ENCODE results near the gene CCDC102A.

DNA sequence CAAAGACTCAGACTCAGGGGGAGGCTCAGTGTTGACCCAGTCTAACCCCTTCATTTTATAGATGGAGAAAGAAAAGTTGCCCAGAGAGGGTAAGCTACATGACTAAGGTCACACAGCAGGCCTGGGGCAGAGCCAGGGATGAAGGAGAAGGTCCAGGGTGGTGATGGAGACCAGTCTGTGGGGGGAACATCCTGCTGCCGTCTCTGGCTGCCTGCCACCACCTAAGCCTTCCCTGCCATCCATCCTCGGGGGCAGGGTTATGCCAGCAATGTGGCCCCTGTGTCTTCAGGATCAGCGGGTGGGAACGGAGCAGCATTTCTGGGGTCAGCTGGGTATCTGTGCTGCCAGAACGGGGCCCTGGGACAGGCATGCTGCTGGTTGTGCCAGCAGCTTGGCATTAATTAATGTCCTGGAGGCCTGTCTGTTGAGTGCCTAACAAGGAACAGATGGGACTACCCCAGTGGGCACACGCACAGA is 55.6 kb downstream of the CCDC102A start:
- TF ChIP-seq POLR2A (IDR thresholded peaks at IDR 0.05) = no peak
- TF ChIP-seq, protein P1, sequence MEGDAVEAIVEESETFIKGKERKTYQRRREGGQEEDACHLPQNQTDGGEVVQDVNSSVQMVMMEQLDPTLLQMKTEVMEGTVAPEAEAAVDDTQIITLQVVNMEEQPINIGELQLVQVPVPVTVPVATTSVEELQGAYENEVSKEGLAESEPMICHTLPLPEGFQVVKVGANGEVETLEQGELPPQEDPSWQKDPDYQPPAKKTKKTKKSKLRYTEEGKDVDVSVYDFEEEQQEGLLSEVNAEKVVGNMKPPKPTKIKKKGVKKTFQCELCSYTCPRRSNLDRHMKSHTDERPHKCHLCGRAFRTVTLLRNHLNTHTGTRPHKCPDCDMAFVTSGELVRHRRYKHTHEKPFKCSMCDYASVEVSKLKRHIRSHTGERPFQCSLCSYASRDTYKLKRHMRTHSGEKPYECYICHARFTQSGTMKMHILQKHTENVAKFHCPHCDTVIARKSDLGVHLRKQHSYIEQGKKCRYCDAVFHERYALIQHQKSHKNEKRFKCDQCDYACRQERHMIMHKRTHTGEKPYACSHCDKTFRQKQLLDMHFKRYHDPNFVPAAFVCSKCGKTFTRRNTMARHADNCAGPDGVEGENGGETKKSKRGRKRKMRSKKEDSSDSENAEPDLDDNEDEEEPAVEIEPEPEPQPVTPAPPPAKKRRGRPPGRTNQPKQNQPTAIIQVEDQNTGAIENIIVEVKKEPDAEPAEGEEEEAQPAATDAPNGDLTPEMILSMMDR (IDR thresholded peaks at IDR 0.05) = no peak

Measured in thyroid gland (tissue), 4 donors.